HUES48 (cell line): ENCODE measurements around the gene BRF1.
A peak's percentile ranks its signal among the peaks of the same experiment; 100 is the strongest.

Experiments
- H3K27ac ChIP-seq: one replicate; pipeline ENCODE4 v1.7.0; 2013; ENCODE audit warnings: low read depth, low read length, inconsistent platforms
- H3K27me3 ChIP-seq: 2 replicates; pipeline ENCODE4 v1.6.1; 2013; ENCODE audit warnings: mild to moderate bottlenecking, low read length; ENCODE audit not compliant: control insufficient read depth, insufficient read depth
- H3K36me3 ChIP-seq: 2 replicates; pipeline ENCODE4 v1.6.1; 2013; ENCODE audit warnings: low read length; ENCODE audit not compliant: control insufficient read depth, insufficient read depth
- H3K4me1 ChIP-seq: 2 replicates; pipeline ENCODE4 v1.6.1; 2013; ENCODE audit warnings: mild to moderate bottlenecking, low read length; ENCODE audit not compliant: control insufficient read depth, insufficient read depth
- H3K4me3 ChIP-seq: 2 replicates; pipeline ENCODE4 v1.5.1; 2013; ENCODE audit warnings: mild to moderate bottlenecking, low read depth, low read length
- H3K9ac ChIP-seq: 2 replicates; pipeline ENCODE4 v1.6.1; 2013; ENCODE audit warnings: mild to moderate bottlenecking, low read depth, low read length, moderate library complexity
- H3K9me3 ChIP-seq: 2 replicates; pipeline ENCODE4 v1.6.1; 2013; ENCODE audit warnings: low read length; ENCODE audit not compliant: control insufficient read depth, insufficient read depth

The BRF1 gene

DNA sequence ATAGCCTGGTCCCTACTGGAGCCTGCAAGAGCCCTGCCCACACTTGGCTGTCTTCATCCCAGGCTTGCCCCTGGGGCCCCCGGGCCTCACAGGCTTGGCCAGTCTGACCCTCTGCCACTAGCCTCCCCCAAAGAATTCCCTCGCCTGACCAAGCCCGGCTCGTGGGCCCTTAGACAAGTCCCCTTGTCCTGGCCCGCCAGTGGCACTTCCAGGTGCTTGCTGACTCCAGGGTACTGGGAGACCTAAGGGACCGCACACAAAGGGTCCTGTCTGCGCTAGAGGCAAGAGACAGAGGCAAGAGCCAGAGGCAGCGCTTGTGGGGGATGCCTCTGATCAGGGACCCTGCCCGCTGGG, 47.5 kb downstream of the BRF1 start:
- Histone ChIP-seq H3K36me3 (peaks cover 16% of the 10 kb centered on the region; the same call in 1 of the 2 replicates), H3K27me3 (no peaks in the 10 kb centered on the region), H3K4me3 (no peak overlapping the region), H3K9ac (no peak overlapping the region), H3K4me1 (no peaks in the 10 kb centered on the region), H3K9me3 (no peaks in the 10 kb centered on the region), H3K27ac (no peak overlapping the region)

DNA sequence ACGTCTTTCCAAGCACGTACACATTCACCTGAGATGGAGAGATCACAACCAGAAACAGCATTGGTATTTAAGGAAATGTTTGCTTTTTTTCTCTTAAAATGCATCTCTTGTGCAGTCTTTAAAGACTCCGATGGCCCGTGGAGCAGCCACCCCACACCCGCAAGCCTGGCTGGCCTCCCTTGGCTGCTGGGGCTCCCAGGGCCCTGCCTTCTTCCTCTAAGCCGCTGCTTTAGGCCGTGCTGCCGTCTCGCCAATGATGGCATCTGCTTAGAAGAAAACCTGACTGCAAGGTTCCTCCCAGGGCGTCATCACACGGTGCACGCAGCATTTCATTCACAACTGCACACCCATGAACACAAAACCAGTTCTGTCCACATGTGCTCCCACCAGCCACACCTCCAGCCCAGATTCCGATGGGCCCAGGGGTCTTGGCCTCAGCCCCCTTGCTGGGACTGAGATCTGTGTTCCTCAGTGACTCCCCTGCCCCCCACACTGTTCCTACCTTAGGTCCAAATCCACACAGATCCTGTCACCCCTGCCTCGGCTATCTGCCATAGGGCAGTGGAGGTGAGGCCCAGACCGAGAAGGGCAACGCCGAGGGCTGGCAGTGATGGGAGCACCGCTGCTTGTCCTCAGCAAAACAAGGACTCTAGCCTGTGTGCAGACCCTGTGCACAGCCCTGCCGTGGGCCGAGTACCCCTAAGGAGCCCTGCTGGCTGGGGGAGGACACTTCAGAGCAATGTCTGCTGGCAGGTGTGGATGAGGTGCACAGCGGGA, 48.1 kb downstream of the BRF1 start:
- Histone ChIP-seq H3K9ac (no peak overlapping the region), H3K36me3 (peaks cover 16% of the 10 kb centered on the region; the same call in 1 of the 2 replicates), H3K9me3 (no peaks in the 10 kb centered on the region), H3K27ac (no peak overlapping the region), H3K4me1 (0 out of 2 replicates have a peak, but pooled peaks cover 2% of the 10 kb centered on the region), H3K4me3 (no peak overlapping the region), H3K27me3 (no peaks in the 10 kb centered on the region)

DNA sequence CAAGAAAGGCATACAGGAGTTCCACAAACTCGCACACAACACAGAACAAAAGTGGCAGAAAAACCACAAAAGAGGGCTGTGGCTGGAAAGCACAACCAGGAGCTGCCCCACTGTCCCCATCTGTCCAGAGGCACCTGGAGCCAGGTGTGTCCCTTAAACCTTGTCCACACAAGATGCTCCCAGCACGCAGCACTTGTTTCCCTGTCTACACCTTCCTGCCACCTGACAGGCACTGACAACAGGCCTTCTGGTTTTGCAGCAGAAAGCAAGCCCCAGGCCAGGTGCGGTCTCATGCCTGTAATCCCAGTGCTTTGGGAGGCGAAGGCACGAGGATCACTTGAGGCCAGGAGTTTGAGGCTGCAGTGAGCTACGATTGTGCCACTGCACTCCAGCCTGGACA, 48.9 kb downstream of the BRF1 start:
- Histone ChIP-seq H3K36me3 (peaks cover 16% of the 10 kb centered on the region; the same call in 1 of the 2 replicates), H3K27ac (no peak overlapping the region), H3K27me3 (no peaks in the 10 kb centered on the region), H3K9me3 (no peaks in the 10 kb centered on the region), H3K4me3 (no peak overlapping the region), H3K4me1 (0 out of 2 replicates have a peak, but pooled peaks cover 5% of the 10 kb centered on the region), H3K9ac (no peak overlapping the region)

DNA sequence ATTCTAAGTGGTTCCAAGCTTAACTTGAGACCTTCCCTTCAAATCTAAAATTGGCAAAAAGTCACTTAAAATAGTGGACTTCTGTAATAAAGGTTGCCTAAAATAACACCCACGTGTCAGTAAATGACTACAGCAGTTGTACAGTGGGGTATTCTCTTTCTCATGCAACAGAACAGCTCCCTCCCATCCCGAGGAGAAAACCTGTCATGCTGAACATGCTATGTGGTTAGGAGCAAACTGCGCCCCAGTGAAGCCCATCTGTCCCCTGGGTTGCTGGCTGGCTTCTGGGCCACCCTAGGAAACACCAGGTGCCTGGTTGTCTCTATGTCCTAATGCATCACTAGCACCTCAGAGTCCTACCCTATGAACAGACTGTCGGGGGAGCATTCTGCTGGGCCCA, 49.8 kb downstream of the BRF1 start:
- Histone ChIP-seq H3K36me3 (peaks cover 16% of the 10 kb centered on the region; the same call in 1 of the 2 replicates), H3K4me3 (no peak overlapping the region), H3K9ac (no peak overlapping the region), H3K4me1 (0 out of 2 replicates have a peak, but pooled peaks cover 5% of the 10 kb centered on the region), H3K9me3 (no peaks in the 10 kb centered on the region), H3K27me3 (no peaks in the 10 kb centered on the region), H3K27ac (no peak overlapping the region)

DNA sequence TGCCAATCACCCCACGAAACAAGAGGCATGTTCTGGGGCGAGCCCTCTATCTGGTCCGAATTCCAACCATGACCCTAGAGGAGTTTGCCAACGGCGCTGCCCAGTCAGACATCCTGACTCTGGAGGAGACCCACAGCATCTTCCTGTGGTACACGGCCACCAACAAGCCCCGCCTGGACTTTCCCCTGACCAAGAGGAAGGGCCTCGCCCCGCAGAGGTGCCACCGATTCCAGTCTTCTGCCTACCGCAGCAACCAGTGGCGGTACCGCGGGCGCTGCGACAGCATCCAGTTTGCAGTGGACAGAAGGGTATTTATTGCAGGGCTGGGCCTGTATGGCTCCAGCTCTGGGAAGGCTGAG, 50.8 kb downstream of the BRF1 start:
- H3K9ac ChIP-seq = no peak overlapping the region
- H3K9me3 ChIP-seq = no peaks in the 10 kb centered on the region
- no peak overlapping the region for H3K27ac ChIP-seq
- 0 out of 2 replicates have a peak, but pooled peaks cover 5% of the 10 kb centered on the region for H3K4me1 ChIP-seq
- H3K4me3 ChIP-seq = no peak overlapping the region
- no peaks in the 10 kb centered on the region for H3K27me3 ChIP-seq
- H3K36me3 ChIP-seq = peaks cover 19% of the 10 kb centered on the region; the same call in 1 of the 2 replicates

DNA sequence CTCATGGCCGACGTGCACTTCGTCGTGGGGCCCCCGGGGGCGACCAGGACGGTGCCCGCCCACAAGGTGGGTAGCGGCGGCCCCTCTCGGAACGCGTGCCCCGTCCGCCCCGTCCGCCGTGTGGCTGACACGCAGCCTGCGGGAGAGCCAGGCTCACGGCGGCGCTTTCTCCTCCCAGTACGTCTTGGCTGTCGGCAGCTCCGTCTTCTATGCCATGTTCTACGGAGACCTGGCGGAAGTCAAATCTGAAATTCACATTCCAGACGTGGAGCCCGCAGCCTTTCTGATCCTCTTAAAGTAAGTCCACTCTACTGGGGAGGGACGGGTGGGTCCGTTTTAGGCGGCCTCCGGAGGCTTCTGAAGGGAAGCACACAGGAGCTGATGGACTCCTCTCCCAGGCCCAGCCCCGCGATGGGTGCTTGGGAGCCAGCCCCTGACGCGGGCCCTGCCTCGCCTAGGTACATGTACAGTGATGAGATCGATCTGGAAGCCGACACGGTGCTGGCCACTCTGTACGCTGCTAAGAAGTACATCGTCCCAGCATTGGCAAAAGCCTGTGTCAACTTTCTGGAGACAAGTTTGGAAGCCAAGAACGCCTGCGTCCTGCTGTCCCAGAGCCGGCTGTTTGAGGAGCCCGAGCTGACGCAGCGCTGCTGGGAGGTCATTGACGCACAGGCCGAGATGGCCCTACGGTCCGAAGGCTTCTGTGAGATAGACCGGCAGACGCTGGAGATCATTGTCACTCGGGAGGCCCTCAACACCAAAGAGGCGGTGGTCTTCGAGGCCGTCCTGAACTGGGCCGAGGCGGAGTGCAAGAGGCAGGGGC, 51.4 kb downstream of the BRF1 start:
- H3K4me1 ChIP-seq = 0 out of 2 replicates have a peak, but pooled peaks cover 5% of the 10 kb centered on the region

DNA sequence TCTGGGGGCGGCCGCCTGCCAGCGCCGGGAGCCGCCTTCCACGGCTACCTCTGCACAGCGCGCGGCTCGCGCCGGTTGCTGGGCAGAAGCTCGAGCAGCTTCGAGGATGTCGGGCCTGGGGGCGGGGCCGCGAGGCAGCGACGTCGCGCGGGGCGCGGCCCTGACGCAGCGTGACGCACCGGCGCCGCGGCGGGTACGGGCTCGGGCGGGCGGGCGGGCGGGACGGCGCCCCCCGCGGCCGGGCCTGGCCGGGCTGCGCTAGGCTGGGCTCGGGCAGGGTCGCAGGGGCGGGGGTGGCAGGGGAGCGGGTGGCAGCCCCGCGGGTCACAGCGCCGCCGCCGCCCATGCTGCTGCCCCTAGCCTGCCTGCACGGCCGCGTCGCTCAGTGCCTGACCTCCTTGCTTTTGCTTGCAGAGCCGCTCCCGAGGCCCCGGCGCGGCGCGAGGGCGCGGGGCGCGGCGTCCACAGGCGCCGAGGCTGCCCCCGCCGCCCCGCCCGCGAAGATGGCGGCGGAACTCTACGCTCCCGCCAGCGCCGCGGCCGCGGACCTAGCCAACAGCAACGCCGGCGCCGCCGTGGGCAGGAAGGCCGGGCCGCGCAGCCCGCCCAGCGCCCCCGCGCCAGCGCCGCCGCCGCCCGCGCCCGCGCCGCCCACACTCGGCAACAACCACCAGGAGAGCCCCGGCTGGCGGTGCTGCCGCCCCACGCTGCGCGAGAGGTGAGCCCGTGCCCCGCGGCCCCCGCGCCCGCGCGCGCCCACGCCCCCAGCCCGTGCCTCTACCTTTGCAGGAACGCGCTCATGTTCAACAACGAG, 52.2 kb downstream of the BRF1 start, which contains the start of gene BTBD6:
Gene BTBD6 (plus strand): TSS at position 166 of the 814 bp plus-strand sequence. CDS start 179 bp downstream, at position 345.
- Histone ChIP-seq H3K9me3 (no peaks in the 10 kb centered on the region), H3K4me3 (peak within 1 kb of the TSS; percentile 79), H3K27me3 (no peaks in the 10 kb centered on the region), H3K4me1 (0 out of 2 replicates have a peak, but pooled peaks cover 5% of the 10 kb centered on the region), H3K36me3 (peaks cover 19% of the 10 kb centered on the region; the same call in 1 of the 2 replicates), H3K9ac (peak within 1 kb of the TSS; percentile 61; the same call in 1 of the 2 replicates), H3K27ac (peak within 1 kb of the TSS; percentile 26)

More for the DNA sequence above, 51.4 kb downstream of the BRF1 start:
- Histone ChIP-seq H3K9me3 (no peaks in the 10 kb centered on the region), H3K4me3 (peak overlapping the region; percentile 79), H3K36me3 (peaks cover 19% of the 10 kb centered on the region; the same call in 1 of the 2 replicates), H3K27ac (no peak overlapping the region), H3K9ac (no peak overlapping the region), H3K27me3 (no peaks in the 10 kb centered on the region)

DNA sequence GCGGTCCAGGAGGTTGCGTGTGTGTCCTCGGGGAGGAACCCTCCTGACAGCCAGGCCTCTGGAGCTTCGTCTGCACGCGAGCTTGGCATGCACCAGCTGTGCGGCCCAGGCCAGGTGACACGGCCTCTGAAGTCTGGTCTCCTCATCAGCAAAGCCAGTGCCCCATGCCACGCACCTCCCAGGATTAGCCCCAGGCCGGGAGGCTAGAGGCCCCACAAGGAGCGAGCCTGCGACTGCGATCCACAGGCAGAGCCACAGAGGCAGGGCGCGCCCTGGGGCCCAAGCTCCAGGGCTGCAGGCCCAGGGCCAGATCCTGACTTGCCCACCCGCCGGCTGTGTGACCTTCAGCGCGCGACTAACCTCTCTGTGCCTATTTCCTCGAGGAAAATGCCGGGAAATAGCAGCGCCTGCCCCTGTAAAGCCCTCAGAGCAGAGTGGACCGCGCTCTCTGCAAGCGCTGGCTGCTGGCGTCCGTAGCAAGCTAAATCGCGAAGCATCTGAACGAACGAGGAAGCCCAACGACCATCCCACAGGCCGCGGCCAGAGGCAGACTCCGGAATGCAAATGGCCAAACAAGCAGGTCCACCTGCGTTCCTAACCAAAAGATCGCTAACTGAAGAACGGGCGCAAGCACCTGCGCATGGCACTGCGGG, 53.0 kb downstream of the BRF1 start:
- peak overlapping the region; percentile 26 for H3K27ac ChIP-seq
- H3K36me3 ChIP-seq = peaks cover 19% of the 10 kb centered on the region; the same call in 1 of the 2 replicates
- H3K27me3 ChIP-seq = no peaks in the 10 kb centered on the region
- H3K9me3 ChIP-seq = no peaks in the 10 kb centered on the region
- 0 out of 2 replicates have a peak, but pooled peaks cover 5% of the 10 kb centered on the region for H3K4me1 ChIP-seq
- peak overlapping the region; percentile 79 for H3K4me3 ChIP-seq
- H3K9ac ChIP-seq = 0 out of 2 replicates have a peak overlapping the region, but pooled peaks have one; percentile 40

DNA sequence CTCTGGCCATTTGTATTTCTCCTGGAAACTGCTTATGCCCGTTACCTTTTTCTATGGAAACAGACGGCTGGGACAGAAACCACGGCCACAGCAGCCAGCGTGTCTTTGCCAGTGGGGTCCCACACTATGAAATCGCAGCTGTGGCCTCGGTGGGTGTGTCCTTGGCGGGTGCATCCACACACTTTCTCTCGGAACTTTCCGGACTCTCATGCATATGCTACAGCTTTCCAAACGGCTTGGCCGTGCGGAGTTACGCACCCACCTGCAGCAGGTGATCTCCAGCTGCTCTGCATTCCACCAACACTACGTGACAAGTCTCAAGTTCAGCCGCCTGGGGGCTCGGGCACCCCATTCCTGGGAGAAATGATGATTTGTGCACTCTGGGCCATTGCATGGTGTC, 53.8 kb downstream of the BRF1 start:
- no peaks in the 10 kb centered on the region for H3K27me3 ChIP-seq
- H3K36me3 ChIP-seq = peaks cover 19% of the 10 kb centered on the region; the same call in 1 of the 2 replicates
- no peak overlapping the region for H3K4me3 ChIP-seq
- no peaks in the 10 kb centered on the region for H3K9me3 ChIP-seq
- H3K9ac ChIP-seq = no peak overlapping the region
- no peak overlapping the region for H3K27ac ChIP-seq
- H3K4me1 ChIP-seq = 0 out of 2 replicates have a peak, but pooled peaks cover 5% of the 10 kb centered on the region

DNA sequence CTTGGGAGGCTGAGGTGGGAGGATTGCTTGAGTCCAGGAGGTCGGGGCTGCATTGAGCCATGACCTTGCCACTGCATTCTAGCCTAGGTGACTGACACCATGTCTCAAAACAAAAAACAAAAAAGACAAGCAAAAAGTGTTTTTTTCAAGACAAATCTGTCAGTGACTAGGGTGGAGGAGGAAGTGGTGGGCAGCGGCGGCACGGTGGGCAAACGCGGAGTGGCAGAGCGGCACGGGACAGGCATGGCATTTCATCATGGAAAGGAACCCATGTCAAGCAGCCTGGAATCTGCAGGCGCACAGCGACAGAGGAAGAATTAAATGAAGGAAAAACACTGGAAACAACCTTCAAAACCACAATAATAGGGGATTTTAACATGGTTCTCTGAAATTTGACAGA, 56.5 kb downstream of the BRF1 start:
- Histone ChIP-seq H3K4me1 (0 out of 2 replicates have a peak, but pooled peaks cover 5% of the 10 kb centered on the region), H3K9me3 (no peaks in the 10 kb centered on the region), H3K4me3 (no peak overlapping the region), H3K9ac (no peak overlapping the region), H3K27ac (no peak overlapping the region), H3K27me3 (no peaks in the 10 kb centered on the region), H3K36me3 (0 out of 2 replicates have a peak, but pooled peaks cover 8% of the 10 kb centered on the region)
